Measurements from ENCODE around the gene PRR14L.
A peak's percentile ranks its signal among the peaks of the same experiment; 100 is the strongest.
"Not testable (repeated sequence)": the region's sequence is repeated elsewhere in the genome, so short reads cannot be mapped to it uniquely, and the experiment has no call there.

The PRR14L gene

DNA sequence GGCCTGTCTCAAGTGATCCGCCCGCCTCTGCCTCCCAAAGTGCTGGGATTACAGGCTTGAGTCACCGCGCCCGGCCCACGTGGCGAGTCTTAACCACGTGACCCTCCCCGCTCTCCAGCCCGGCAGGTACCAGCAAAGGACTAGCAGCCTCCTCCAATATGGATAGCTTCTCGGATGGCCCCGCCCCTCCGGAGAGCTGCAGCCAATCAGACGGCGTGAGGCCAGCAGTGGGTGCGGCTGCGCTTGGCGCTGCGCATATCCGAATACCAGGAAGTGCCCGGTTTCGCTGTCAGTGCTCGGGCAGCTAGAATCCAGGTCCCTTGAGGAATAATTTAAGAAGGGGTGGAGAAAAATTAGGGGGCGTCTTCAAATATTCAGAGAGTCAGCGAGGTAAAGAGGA is 73.2 kb downstream of the PRR14L start:
- peak overlapping the region; percentile 37 to 45 for H3K4me3 ChIP-seq (replicated peaks in 1 of 2; ENCODE audit: low read depth in 2 of 2, low read length in 2 of 2)
- TF ChIP-seq, protein P1, sequence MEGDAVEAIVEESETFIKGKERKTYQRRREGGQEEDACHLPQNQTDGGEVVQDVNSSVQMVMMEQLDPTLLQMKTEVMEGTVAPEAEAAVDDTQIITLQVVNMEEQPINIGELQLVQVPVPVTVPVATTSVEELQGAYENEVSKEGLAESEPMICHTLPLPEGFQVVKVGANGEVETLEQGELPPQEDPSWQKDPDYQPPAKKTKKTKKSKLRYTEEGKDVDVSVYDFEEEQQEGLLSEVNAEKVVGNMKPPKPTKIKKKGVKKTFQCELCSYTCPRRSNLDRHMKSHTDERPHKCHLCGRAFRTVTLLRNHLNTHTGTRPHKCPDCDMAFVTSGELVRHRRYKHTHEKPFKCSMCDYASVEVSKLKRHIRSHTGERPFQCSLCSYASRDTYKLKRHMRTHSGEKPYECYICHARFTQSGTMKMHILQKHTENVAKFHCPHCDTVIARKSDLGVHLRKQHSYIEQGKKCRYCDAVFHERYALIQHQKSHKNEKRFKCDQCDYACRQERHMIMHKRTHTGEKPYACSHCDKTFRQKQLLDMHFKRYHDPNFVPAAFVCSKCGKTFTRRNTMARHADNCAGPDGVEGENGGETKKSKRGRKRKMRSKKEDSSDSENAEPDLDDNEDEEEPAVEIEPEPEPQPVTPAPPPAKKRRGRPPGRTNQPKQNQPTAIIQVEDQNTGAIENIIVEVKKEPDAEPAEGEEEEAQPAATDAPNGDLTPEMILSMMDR (IDR thresholded peaks at IDR 0.05; ENCODE audit: low read depth, low read length), result no peak
- DNase-seq (ENCODE audit: low read depth in 2 of 2), result peak; percentile 94

DNA sequence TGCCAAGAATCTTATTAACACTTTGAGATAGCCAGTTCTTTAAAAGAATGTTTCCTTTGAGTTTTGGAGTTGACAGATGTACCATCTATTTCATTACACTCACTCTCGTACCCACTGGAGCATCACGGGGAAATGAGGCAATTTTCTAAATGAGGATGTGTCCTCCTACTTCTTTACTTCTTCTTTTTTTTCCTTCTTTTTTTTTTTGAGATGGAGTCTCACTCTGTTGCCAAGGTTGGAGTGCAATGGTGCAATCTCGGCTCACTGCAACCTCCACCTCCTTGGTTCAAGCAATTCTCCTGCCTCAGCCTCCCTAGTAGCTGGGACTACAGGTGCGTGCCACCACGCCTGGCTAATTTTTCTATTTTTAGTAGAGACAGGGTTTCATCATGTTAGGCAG is 75.7 kb downstream of the PRR14L start:
- not testable (repeated sequence) for H3K4me3 ChIP-seq (replicated peaks in 1 of 2; ENCODE audit: low read depth in 2 of 2, low read length in 2 of 2); DNase-seq (ENCODE audit: low read depth in 2 of 2)

DNA sequence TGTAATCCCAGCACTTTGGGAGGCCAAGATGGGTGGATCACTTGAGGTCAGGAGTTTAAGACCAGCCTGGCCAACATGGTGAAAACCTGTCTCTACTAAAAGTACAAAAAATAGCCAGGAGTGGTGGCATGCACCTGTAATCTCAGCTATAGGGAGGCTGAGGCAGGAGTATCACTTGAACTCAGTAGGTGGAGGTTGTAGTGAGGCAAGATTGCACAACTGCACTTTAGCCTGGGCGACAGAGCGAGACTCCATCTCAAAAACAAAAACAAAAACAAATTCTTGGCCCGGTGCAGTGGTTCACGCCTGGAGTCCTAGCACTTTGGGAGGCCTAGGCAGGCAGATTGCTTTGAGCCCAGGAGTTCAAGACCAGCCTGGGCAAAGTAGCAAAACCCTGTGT is 81.1 kb downstream of the PRR14L start:
- not testable (repeated sequence) for H3K4me3 ChIP-seq (replicated peaks in 1 of 2; ENCODE audit: low read depth in 2 of 2, low read length in 2 of 2); DNase-seq (ENCODE audit: low read depth in 2 of 2)

DNA sequence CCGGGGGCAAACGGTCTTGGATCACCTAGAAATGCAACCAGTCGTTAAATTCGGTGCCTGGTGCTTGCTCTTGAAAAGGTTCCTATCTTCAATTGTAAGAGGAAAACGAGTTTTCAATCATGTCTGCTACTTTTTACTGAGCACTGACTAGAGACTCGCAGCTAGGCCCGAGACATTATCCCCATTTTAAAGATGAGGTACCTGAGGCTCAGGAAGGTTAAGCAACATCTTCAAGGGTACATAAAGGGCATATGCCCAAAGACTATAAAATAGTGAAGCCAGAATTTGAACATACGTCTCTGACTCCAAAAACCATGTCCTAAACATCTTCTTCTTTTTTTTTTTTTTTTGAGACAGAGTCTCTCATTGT is 87.3 kb downstream of the PRR14L start:
- H3K4me3 ChIP-seq (replicated peaks in 1 of 2; ENCODE audit: low read depth in 2 of 2, low read length in 2 of 2), result peak overlapping the region; percentile 72 to 77
- TF ChIP-seq, protein P1 (IDR thresholded peaks at IDR 0.05; ENCODE audit: low read depth, low read length), result no peak
- DNase-seq (ENCODE audit: low read depth in 2 of 2), result no peak

DNA sequence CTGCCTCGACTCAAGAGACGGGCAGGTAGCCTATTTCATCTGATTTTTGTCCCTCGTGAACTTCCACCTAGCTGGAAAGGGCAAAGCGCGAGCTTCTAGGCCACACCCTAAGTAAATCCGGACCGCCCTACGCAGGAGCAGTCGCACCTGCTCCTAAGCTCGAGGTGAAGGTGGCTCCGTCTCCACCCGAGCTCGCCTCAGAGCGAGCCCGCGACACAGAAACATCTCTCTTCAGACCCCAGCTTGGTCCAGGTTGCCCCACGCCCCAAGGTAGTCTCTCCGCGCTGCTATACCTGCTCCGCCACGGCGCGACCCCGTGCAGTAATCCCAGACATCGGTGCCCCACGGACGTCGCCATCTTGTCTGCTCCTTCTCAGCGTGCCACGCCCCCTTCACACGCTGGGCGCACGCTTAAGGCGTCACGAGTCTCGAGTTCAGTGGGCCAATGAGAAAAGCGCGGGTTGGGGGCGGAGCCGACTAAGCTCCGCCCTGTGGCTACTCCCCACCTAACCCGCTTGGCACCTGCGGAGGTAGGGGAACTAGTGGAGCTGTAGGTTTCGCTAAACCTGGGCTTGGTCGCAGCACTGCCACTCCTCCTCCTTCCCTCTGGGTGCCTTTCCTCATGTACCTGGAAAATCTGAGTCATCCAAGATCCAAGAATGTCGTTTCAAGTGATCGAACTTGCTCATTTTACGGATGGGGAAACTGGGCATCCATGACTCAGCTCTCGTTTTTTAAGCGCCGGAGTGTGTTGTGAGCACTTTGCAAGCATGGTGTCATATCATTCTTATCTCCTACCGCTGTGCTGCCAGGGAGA is 87.9 kb downstream of the PRR14L start, which contains the start of gene PISD:
Gene PISD (minus strand): TSS at position 365 of the 817 bp plus-strand sequence. CDS start 7 bp downstream, at position 358.
- TF ChIP-seq, protein P1 (IDR thresholded peaks at IDR 0.05; ENCODE audit: low read depth, low read length), result no peak
- H3K4me3 ChIP-seq (replicated peaks in 1 of 2; ENCODE audit: low read depth in 2 of 2, low read length in 2 of 2), result peak within 1 kb of the TSS; percentile 72 to 77
- peak; percentile 94 to 95 for DNase-seq (ENCODE audit: low read depth in 2 of 2)

DNA sequence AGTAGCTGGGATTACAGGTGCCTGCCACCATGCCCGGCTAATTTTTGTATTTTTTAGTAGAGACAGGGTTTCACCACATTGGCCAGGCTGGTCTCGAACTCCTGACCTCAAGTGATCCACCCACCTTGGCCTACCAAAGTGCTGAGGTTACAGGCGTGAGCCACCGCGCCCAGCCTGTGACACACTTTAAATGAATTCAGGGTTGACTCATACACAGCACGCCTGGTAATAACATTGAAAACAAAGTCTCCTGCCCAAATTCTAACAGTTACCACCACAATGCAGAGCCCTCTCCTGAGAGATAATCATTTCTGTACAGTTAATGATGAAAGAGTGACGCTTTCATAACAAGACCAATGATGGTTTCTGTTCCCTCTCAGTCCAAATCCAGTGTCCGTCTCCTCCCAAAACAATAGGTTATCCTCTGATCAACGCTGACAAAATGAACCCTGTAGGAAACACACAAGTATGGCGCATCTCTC is 89.0 kb downstream of the PRR14L start:
- H3K4me3 ChIP-seq (replicated peaks in 1 of 2; ENCODE audit: low read depth in 2 of 2, low read length in 2 of 2), result peak overlapping the region; percentile 72 to 77
- peak; percentile 60 to 88 for DNase-seq (ENCODE audit: low read depth in 2 of 2)

DNA sequence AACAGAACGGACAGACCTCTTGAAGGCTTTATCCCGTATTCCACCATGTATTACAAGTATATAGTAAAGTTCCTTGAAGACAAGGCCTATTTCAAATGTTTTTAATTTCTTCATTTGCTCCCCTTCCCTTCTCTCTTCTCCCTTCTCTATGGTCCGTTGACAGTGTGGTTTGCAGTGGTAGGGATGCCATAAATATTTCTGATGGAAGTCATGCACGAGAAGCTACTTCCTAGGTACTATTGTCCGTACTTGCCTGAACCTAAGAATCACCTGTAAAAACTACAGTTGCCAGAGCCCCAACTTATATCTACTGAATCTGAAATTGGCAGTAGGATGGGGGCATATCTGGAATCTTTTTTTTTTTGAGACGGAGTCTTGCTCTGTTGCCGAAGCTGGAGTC is 90.7 kb downstream of the PRR14L start:
- no peak overlapping the region for H3K4me3 ChIP-seq (replicated peaks in 1 of 2; ENCODE audit: low read depth in 2 of 2, low read length in 2 of 2)
- no peak for DNase-seq (ENCODE audit: low read depth in 2 of 2)
- TF ChIP-seq, protein P1 (IDR thresholded peaks at IDR 0.05; ENCODE audit: low read depth, low read length), result no peak

DNA sequence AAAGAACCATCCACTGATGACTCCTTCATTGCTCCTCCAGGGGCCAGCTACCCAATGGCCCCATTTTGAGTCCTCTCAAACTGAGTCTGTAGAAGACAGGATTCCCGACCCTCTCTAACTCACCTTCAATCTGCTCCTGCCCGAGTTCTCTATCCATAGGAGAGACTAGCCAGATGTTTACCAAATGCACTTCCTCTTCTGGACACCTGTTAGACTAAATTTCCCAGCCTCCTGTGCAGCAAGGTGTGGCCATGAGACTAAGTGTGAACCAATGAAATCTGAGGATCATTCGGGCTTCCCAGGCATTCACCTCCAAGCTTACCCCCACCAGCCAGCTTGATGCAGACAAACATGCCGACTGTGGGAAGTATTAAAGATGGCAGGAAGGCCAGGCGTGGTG is 95.5 kb downstream of the PRR14L start:
- H3K4me3 ChIP-seq (replicated peaks in 1 of 2; ENCODE audit: low read depth in 2 of 2, low read length in 2 of 2), result no peak overlapping the region
- DNase-seq (ENCODE audit: low read depth in 2 of 2), result no peak
- TF ChIP-seq, protein P1 (IDR thresholded peaks at IDR 0.05; ENCODE audit: low read depth, low read length), result no peak

Data from cardiac fibroblast (primary cell).